ENCODE data around the gene BCL2L13. TPM values are rescaled to one million over a fixed set of nuclear protein-coding genes. Genes with fewer than 3 reads are reported as not detected.

The BCL2L13 gene
- total RNA-seq, 1 experiment from 2014 or later: 44.0 TPM

- H3K27me3 ChIP-seq (ENCODE audit: control insufficient read depth, insufficient read depth, low read length): no peaks in the 10 kb centered on the region
- in situ Hi-C loops (cut with HindIII; ENCODE audit: low pct_unique_long_range_greater_than_20kb, low sequenced_read_pairs): no loop called here
Measured at GRCh38 chr22:17724678-17725499, 86.3 kb downstream of the BCL2L13 start.

GRCh38 chr22:17725500-17725796, 86.9 kb downstream of the BCL2L13 start:
- Histone ChIP-seq H3K9me3 (ENCODE audit: control insufficient read depth, insufficient read depth, low read depth, low read length) (no peaks in the 10 kb centered on the region), H3K4me1 (ENCODE audit: control insufficient read depth, insufficient read depth, low read length) (no peaks in the 10 kb centered on the region), H3K27me3 (ENCODE audit: control insufficient read depth, insufficient read depth, low read length) (no peaks in the 10 kb centered on the region), H3K36me3 (ENCODE audit: control insufficient read depth, insufficient read depth, low read length) (no peaks in the 10 kb centered on the region; the same call in 1 of the 2 replicates), H3K27ac (ENCODE audit: low read length) (no peak overlapping the region), H3K4me3 (ENCODE audit: low read depth in 2 of 2, low read length in 2 of 2) (no peak overlapping the region)
- CTCF ChIA-PET: no interaction called here
- in situ Hi-C loops (cut with HindIII; ENCODE audit: low pct_unique_long_range_greater_than_20kb, low sequenced_read_pairs): no loop called here
- no peak for DNase-seq (ENCODE audit: low read depth, low spot score)
- no peak for ATAC-seq
- no TSS peak for BruUV-seq (replicated peaks)
- intact Hi-C loops (cut with micrococcal nuclease; ENCODE audit: unreplicated experiment): no loop called here
- POLR2A ChIA-PET: no interaction called here
- TF ChIP-seq REST (IDR thresholded peaks at IDR 0.05; ENCODE audit: insufficient read depth in 1 of 2, low read depth in 2 of 2, low read length in 1 of 2): no peak
- no peak for TF ChIP-seq POLR2AphosphoS5 (IDR thresholded peaks at IDR 0.05; ENCODE audit: low read depth, low read length)
- TF ChIP-seq SIN3A (IDR thresholded peaks at IDR 0.05; ENCODE audit: borderline replicate concordance, insufficient read depth, low read depth, low read length): no peak

More at GRCh38 chr22:17724678-17725499, 86.3 kb downstream of the BCL2L13 start:
- Histone ChIP-seq H3K27ac (ENCODE audit: low read length) (no peak overlapping the region), H3K4me1 (ENCODE audit: control insufficient read depth, insufficient read depth, low read length) (no peaks in the 10 kb centered on the region), H3K36me3 (ENCODE audit: control insufficient read depth, insufficient read depth, low read length) (no peaks in the 10 kb centered on the region; the same call in 1 of the 2 replicates), H3K4me3 (ENCODE audit: low read depth in 2 of 2, low read length in 2 of 2) (no peak overlapping the region), H3K9me3 (ENCODE audit: control insufficient read depth, insufficient read depth, low read depth, low read length) (no peaks in the 10 kb centered on the region)
- CTCF ChIA-PET: no interaction called here
- no TSS peak for BruUV-seq (replicated peaks)
- intact Hi-C loops (cut with micrococcal nuclease; ENCODE audit: unreplicated experiment): no loop called here
- DNase-seq (ENCODE audit: low read depth, low spot score) (no peak), ATAC-seq (no peak)
- POLR2A ChIA-PET: no interaction called here
- TF ChIP-seq TCF7L2 (IDR thresholded peaks at IDR 0.05; ENCODE audit: low read depth, low read length) (no peak), SIN3A (IDR thresholded peaks at IDR 0.05; ENCODE audit: borderline replicate concordance, insufficient read depth, low read depth, low read length) (no peak), POLR2AphosphoS5 (IDR thresholded peaks at IDR 0.05; ENCODE audit: low read depth, low read length) (no peak), CTCF (IDR thresholded peaks at IDR 0.05) (no peak), REST (IDR thresholded peaks at IDR 0.05; ENCODE audit: insufficient read depth in 1 of 2, low read depth in 2 of 2, low read length in 1 of 2) (no peak)
